ENCODE measurements around the gene TPPP2.

TPPP2 gene

DNA sequence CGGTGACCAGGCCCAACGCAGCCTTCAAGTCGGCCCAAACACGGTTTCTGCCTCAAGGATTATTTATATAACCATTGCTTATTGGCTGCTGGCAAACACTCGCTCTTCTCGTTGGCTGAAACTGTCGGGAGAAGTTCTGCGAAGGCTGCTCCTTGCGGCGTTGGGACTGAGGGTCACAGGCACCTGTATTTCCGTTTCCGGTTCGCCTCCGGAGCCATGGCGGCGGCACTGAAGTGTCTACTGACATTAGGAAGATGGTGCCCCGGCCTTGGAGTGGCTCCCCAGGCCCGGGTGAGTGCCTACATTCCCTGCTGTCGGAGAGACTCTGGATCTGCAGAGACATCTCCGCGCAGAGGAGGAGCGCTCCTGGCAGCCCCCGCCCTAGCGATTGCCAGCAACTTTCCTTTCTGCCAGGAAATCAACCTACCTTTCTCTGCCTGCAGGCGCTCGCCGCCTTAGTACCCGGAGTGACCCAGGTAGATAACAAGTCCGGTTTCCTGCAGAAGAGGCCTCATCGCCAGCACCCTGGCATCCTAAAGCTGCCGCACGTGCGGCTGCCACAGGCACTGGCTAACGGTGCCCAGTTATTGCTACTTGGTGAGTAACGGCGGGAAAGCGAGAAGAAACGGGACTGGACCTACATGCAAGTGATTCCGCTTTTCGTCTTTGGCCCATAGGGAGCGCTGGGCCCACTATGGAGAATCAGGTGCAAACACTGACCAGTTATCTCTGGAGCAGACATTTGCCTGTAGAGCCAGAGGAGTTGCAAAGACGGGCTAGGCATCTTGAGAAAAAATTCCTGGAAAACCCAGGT, 40.0 kb upstream of the TPPP2 start, which contains the start of gene METTL17:
Gene METTL17, plus strand, starts transcription at position 194 of the 814 bp plus-strand sequence. Its CDS starts 23 bp downstream, at position 217.
- H3K79me2 ChIP-seq (ENCODE audit: insufficient read depth, low read length): peaks cover 8% of the 10 kb centered on the region
- no peaks in the 10 kb centered on the region for H3K27me3 ChIP-seq (ENCODE audit: insufficient read depth, low read length)
- peak within 1 kb of the TSS; percentile 90 for H3K9ac ChIP-seq (ENCODE audit: low read length)
- peak within 1 kb of the TSS; percentile 96 for H3K4me3 ChIP-seq (ENCODE audit: low read depth, low read length, poor library complexity, severe bottlenecking)
- peaks cover 37% of the 10 kb centered on the region for H3K36me3 ChIP-seq (ENCODE audit: insufficient read depth, low read length)
- no peaks in the 10 kb centered on the region for H3F3A ChIP-seq (ENCODE audit: insufficient read depth, low read length)
- peak within 1 kb of the TSS; percentile 96 for H3K4me2 ChIP-seq (ENCODE audit: low read length)
- no peaks in the 10 kb centered on the region for H3K9me3 ChIP-seq (ENCODE audit: low read length)
- H4K20me1 ChIP-seq (ENCODE audit: insufficient read depth, low read length): no peaks in the 10 kb centered on the region
- no peaks in the 10 kb centered on the region for H3K9me2 ChIP-seq (ENCODE audit: low read depth, low read length)
- peak within 1 kb of the TSS; percentile 61 for H3K27ac ChIP-seq (ENCODE audit: low read depth, low read length, poor library complexity, severe bottlenecking)
- peak within 1 kb of the TSS; percentile 92 for H2AFZ ChIP-seq (ENCODE audit: low read length)
- H3K4me1 ChIP-seq (ENCODE audit: insufficient read depth, low read length, severe bottlenecking): peaks cover 15% of the 10 kb centered on the region
- no peak for TF ChIP-seq EZH2 (IDR thresholded peaks at IDR 0.05; ENCODE audit: borderline replicate concordance, low read length)
- TF ChIP-seq, protein P1, sequence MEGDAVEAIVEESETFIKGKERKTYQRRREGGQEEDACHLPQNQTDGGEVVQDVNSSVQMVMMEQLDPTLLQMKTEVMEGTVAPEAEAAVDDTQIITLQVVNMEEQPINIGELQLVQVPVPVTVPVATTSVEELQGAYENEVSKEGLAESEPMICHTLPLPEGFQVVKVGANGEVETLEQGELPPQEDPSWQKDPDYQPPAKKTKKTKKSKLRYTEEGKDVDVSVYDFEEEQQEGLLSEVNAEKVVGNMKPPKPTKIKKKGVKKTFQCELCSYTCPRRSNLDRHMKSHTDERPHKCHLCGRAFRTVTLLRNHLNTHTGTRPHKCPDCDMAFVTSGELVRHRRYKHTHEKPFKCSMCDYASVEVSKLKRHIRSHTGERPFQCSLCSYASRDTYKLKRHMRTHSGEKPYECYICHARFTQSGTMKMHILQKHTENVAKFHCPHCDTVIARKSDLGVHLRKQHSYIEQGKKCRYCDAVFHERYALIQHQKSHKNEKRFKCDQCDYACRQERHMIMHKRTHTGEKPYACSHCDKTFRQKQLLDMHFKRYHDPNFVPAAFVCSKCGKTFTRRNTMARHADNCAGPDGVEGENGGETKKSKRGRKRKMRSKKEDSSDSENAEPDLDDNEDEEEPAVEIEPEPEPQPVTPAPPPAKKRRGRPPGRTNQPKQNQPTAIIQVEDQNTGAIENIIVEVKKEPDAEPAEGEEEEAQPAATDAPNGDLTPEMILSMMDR (IDR thresholded peaks at IDR 0.05; ENCODE audit: low read length): peak; percentile 50; the same call in 1 of the 2 replicates

DNA sequence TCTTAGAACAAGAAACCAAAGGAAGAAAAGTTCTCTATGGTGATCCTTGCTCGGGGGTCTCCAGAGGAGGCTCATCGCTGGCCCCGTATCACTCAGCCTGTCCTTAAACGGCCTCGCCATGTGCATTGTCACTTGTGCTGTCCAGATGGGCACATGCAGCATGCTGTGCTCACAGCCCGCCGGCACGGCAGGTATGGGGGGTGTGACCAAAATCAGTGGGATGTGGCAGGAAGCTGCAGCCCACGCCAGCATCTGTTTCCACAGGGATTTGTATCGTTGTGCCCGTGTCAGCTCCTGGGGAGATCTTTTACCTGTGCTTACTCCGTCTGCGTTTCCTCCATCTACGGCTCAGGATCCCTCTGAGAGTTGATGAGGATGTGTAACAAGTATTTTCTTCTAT, 33.5 kb upstream of the TPPP2 start:
- Histone ChIP-seq H3K27me3 (ENCODE audit: insufficient read depth, low read length) (no peaks in the 10 kb centered on the region), H3K4me1 (ENCODE audit: insufficient read depth, low read length, severe bottlenecking) (no peaks in the 10 kb centered on the region), H3K4me2 (ENCODE audit: low read length) (no peak overlapping the region), H3K27ac (ENCODE audit: low read depth, low read length, poor library complexity, severe bottlenecking) (no peak overlapping the region), H3K4me3 (ENCODE audit: low read depth, low read length, poor library complexity, severe bottlenecking) (no peak overlapping the region), H2AFZ (ENCODE audit: low read length) (no peak overlapping the region), H3K9me2 (ENCODE audit: low read depth, low read length) (no peaks in the 10 kb centered on the region), H4K20me1 (ENCODE audit: insufficient read depth, low read length) (no peaks in the 10 kb centered on the region), H3K9me3 (ENCODE audit: low read length) (no peaks in the 10 kb centered on the region), H3K36me3 (ENCODE audit: insufficient read depth, low read length) (peaks cover 63% of the 10 kb centered on the region), H3F3A (ENCODE audit: insufficient read depth, low read length) (no peaks in the 10 kb centered on the region), H3K79me2 (ENCODE audit: insufficient read depth, low read length) (no peaks in the 10 kb centered on the region), H3K9ac (ENCODE audit: low read length) (no peak overlapping the region)
- TF ChIP-seq, protein P1 (IDR thresholded peaks at IDR 0.05; ENCODE audit: low read length): no peak
- TF ChIP-seq EZH2 (IDR thresholded peaks at IDR 0.05; ENCODE audit: borderline replicate concordance, low read length): no peak

DNA sequence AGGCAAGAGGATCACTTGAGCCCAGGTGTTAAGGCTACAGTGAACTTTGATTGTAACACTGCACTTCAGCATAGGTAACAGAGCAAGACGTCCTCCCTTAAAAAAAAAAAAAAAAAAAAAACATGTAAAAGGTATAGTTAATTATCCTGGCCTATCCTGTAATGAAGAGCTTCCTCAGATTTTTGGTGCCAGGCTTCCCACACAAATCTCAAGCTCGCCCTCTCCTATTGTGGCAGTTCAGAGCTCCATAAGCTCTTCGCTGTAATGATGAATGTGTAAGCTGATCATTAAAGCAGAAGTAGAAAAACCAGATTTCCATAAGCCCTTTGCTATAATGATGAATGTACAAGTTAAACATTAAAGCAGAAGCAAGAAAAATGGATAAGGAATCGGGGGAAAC, 32.9 kb upstream of the TPPP2 start:
- Histone ChIP-seq H3F3A (ENCODE audit: insufficient read depth, low read length) (no peaks in the 10 kb centered on the region), H4K20me1 (ENCODE audit: insufficient read depth, low read length) (no peaks in the 10 kb centered on the region), H2AFZ (ENCODE audit: low read length) (no peak overlapping the region), H3K9me3 (ENCODE audit: low read length) (no peaks in the 10 kb centered on the region), H3K4me1 (ENCODE audit: insufficient read depth, low read length, severe bottlenecking) (no peaks in the 10 kb centered on the region), H3K9me2 (ENCODE audit: low read depth, low read length) (no peaks in the 10 kb centered on the region), H3K9ac (ENCODE audit: low read length) (no peak overlapping the region), H3K27me3 (ENCODE audit: insufficient read depth, low read length) (no peaks in the 10 kb centered on the region), H3K27ac (ENCODE audit: low read depth, low read length, poor library complexity, severe bottlenecking) (no peak overlapping the region), H3K4me2 (ENCODE audit: low read length) (no peak overlapping the region), H3K36me3 (ENCODE audit: insufficient read depth, low read length) (peaks cover 57% of the 10 kb centered on the region), H3K4me3 (ENCODE audit: low read depth, low read length, poor library complexity, severe bottlenecking) (no peak overlapping the region), H3K79me2 (ENCODE audit: insufficient read depth, low read length) (no peaks in the 10 kb centered on the region)
- TF ChIP-seq EZH2 (IDR thresholded peaks at IDR 0.05; ENCODE audit: borderline replicate concordance, low read length): no peak
- TF ChIP-seq, protein P1 (IDR thresholded peaks at IDR 0.05; ENCODE audit: low read length): no peak

Data from OCI-LY1 (cell line).